ENCODE data around the gene ZNF423.

GRCh38 chr16:49520492-49521038 lies 335.3 kb downstream of the ZNF423 start:
- TF ChIP-seq ZNF274 (IDR thresholded peaks at IDR 0.05; ENCODE audit: low read depth, low read length): no peak
- no peak for TF ChIP-seq YY1 (IDR thresholded peaks at IDR 0.05; ENCODE audit: insufficient read depth, insufficient read length)
- TF ChIP-seq SUZ12 (IDR thresholded peaks at IDR 0.05; ENCODE audit: extremely low read depth, insufficient read depth, insufficient read length): no peak
